Adrenal gland (tissue), 12 donors: ENCODE results near the gene HIPK1. TPM values are rescaled to one million over a fixed set of nuclear protein-coding genes. Genes with fewer than 3 reads are reported as not detected.

Source experiments
- DNase-seq, 7 donors: peaks; one replicate each; pipeline ENCODE4 v3.0.0-alpha.2; 2019 to 2020
- H3K27ac ChIP-seq, 5 donors: fragments of 200-600 bp; sonication (generic) in 4 of 5; 1 replicate in 3 of 5; 2 replicates in 2 of 5; pipeline versions ENCODE4 v1.5.1 to v1.8.0; 2016 to 2020; ENCODE audit warnings: mild to moderate bottlenecking in 1 of 5
- H3K27me3 ChIP-seq: fragments of 200-600 bp; 2 replicates; pipeline ENCODE4 v1.8.0; 2021
- H3K36me3 ChIP-seq, 2 donors: fragments of 200-600 bp; replicated peaks in 1 of 2; 1 replicate in 1 of 2; 2 replicates in 1 of 2; pipeline versions ENCODE4 v1.5.1 to v1.8.0; 2018 to 2022
- H3K4me1 ChIP-seq, 2 donors: fragments of 200-600 bp; replicated peaks in 1 of 2; 1 replicate in 1 of 2; 2 replicates in 1 of 2; pipeline versions ENCODE4 v1.5.1 to v1.8.0; 2018 to 2021
- H3K4me3 ChIP-seq, 4 donors: fragments of 200-600 bp; sonication (generic) in 3 of 4; one replicate each; pipeline ENCODE4 v1.5.1; 2016 to 2018
- H3K9me3 ChIP-seq, 3 donors: fragments of 200-600 bp; sonication (generic) in 1 of 3; replicated peaks in 1 of 3; 1 replicate in 2 of 3; 2 replicates in 1 of 3; pipeline versions ENCODE4 v1.5.1 to v1.8.0; 2016 to 2021
- CTCF ChIP-seq, 6 experiments: fragments of 450-650 bp in 4 of 6; fragments of 200-600 bp in 2 of 6; sonication (generic) in 1 of 6; IDR thresholded peaks; 1 replicate in 5 of 6; 2 replicates in 1 of 6; pipeline versions ENCODE4 v1.5.1 to v1.8.0; 2016 to 2021; ENCODE audit warnings: antibody characterized with exemption in 6 of 6, mild to moderate bottlenecking in 2 of 6, moderate library complexity in 1 of 6
- POLR2A ChIP-seq, 2 donors: fragments of 450-650 bp; IDR thresholded peaks; one replicate each; pipeline ENCODE4 v1.6.1; 2017; ENCODE audit warnings: antibody characterized with exemption in 2 of 2, mild to moderate bottlenecking in 2 of 2, moderate library complexity in 1 of 2
- WGBS, 4 donors: extraction: QIAGEN DNeasy Blood & Tissue Kit in 2 of 4; methylation state at CpG; one replicate each; pipeline versions ENCODE4 v1.1.5 to v1.1.7; 2013 to 2017; 5-methylcytosine and 5-hydroxymethylcytosine counted together
- intact Hi-C, 2 donors: fragments of 100-400 bp; cut with DNase I; formaldehyde crosslinking; loops; one replicate each; pipeline versions ENCODE4 v1.14.1 to v1.15.0; 2022 to 2023
- polyA plus RNA-seq, 3 donors: library from polyadenylated mRNA; stranded (reverse); fragments of 200-250 nt in 2 of 3; fragments of 350-450 nt in 1 of 3; fragmentation: Illumina TruSeq in 1 of 3; extraction: RNeasy Lipid Tissue Mini Kit (QIAGEN cat#74804) in 1 of 3; gene quantifications; one replicate each; pipeline ENCODE4 v1.2.3, GENCODE V29; 2013 to 2014
- total RNA-seq, 9 donors: library from RNA; depleted of rRNA in 4 of 9; stranded (reverse); fragments of >200 nt in 4 of 9; fragments of 120-200 nt in 1 of 9; fragmentation: NEBNext Ultra II Directional in 1 of 9; extraction: Animal tissue kit (Norgen Biotek cat#: 25700) in 1 of 9; gene quantifications; one replicate each; pipeline versions ENCODE4 v1.1.0 to v1.2.4, GENCODE V29; 2013 to 2023
- donor health status: healthy with polysubstance abuse.
- donor health status: Bipolar disorder and iron deficiency.
- donor health status: DM: yes; HTN: yes; CAD: no.
- donor health status: DM: no; HTN: no; CAD: no.
- donor health status: DM: no; HTN: no; CAD: no.
- donor health status: DM: yes; HTN: yes; CAD: no.

The HIPK1 gene
- total and polyA plus RNA-seq, 12 donors = 13.0 to 102 (median 64.7) TPM

GRCh38 chr1:113893267-113893666, 35.9 kb upstream of the HIPK1 start:
- H3K27ac ChIP-seq = no peak overlapping the region
- no peaks in the 10 kb centered on the region for H3K4me1 ChIP-seq
- H3K36me3 ChIP-seq = peaks cover 0 to 34% of the 10 kb centered on the region in 2 donors
- intact Hi-C loops = no loop called here
- H3K27me3 ChIP-seq = no peaks in the 10 kb centered on the region
- H3K4me3 ChIP-seq = no peak overlapping the region
- no peak for DNase-seq
- H3K9me3 ChIP-seq = no peaks in the 10 kb centered on the region
- WGBS, 4 donors = 79 to 96% (median 90%) methylated on average over 3 of the region's 3 CpGs
- no peak for TF ChIP-seq POLR2A (IDR thresholded peaks at IDR 0.05)
- no peak for TF ChIP-seq CTCF (IDR thresholded peaks at IDR 0.05)

- DNase-seq = no peak
- 93 to 98% (median 96%) methylated on average over 6 of the region's 6 CpGs for WGBS, 4 donors
- Histone ChIP-seq H3K4me3 (no peak overlapping the region), H3K36me3 (peaks cover 0 to 49% of the 10 kb centered on the region in 2 donors), H3K27ac (no peak overlapping the region), H3K9me3 (no peaks in the 10 kb centered on the region), H3K4me1 (peaks cover 0 to 14% of the 10 kb centered on the region in 2 donors), H3K27me3 (no peaks in the 10 kb centered on the region)
- intact Hi-C loops = no loop called here
- TF ChIP-seq CTCF (IDR thresholded peaks at IDR 0.05) (no peak), POLR2A (IDR thresholded peaks at IDR 0.05) (no peak)
Observed at GRCh38 chr1:113895098-113895497, 34.0 kb upstream of the HIPK1 start.

GRCh38 chr1:113895961-113896360, 33.2 kb upstream of the HIPK1 start:
- H3K36me3 ChIP-seq = peaks cover 0 to 55% of the 10 kb centered on the region in 2 donors
- peaks cover 0 to 14% of the 10 kb centered on the region in 2 donors for H3K4me1 ChIP-seq
- TF ChIP-seq POLR2A (IDR thresholded peaks at IDR 0.05) (no peak), CTCF (IDR thresholded peaks at IDR 0.05) (no peak)
- no peak overlapping the region for H3K27ac ChIP-seq
- H3K4me3 ChIP-seq = no peak overlapping the region
- 86 to 96% (median 92%) methylated on average over 8 of the region's 8 CpGs for WGBS, 4 donors
- no peaks in the 10 kb centered on the region for H3K27me3 ChIP-seq
- DNase-seq = no peak
- intact Hi-C loops = no loop called here
- no peaks in the 10 kb centered on the region for H3K9me3 ChIP-seq

GRCh38 chr1:113898241-113898814, 30.8 kb upstream of the HIPK1 start:
- no peak for DNase-seq
- Histone ChIP-seq H3K4me1 (peaks cover 0 to 23% of the 10 kb centered on the region in 2 donors), H3K36me3 (peaks cover 0 to 60% of the 10 kb centered on the region in 2 donors), H3K4me3 (no peak overlapping the region), H3K27ac (no peak overlapping the region), H3K27me3 (no peaks in the 10 kb centered on the region), H3K9me3 (no peaks in the 10 kb centered on the region)
- intact Hi-C loops = no loop called here
- TF ChIP-seq CTCF (IDR thresholded peaks at IDR 0.05) (no peak), POLR2A (IDR thresholded peaks at IDR 0.05) (no peak)
- 95 to 100% (median 99%) methylated on average over 1 of the region's 1 CpG for WGBS, 4 donors
